ENCODE data around the gene PFKFB3.
"Not testable (repeated sequence)": the region's sequence is repeated elsewhere in the genome, so short reads cannot be mapped to it uniquely, and the experiment has no call there.

- not testable (repeated sequence) for TF ChIP-seq POLR2A (IDR thresholded peaks at IDR 0.05); CTCF (IDR thresholded peaks at IDR 0.05 in 8 of 11, conservative IDR thresholded peaks at IDR 0.05 in 3 of 11)
These were observed 46.2 kb downstream of the PFKFB3 start for GRCh38 chr10:6248908-6249307.

Measured in spleen (tissue), 7 donors.